OCI-LY1 (cell line): ENCODE data around the gene PUM1.

Source experiments
- H2AFZ ChIP-seq: fragments of 200-600 bp; sonication (generic), shearing (Covaris generic); 2 replicates; pipeline ENCODE4 v1.6.0; 2014; ENCODE audit warnings: antibody characterized with exemption, mild to moderate bottlenecking, low read length
- H3F3A ChIP-seq: fragments of 200-600 bp; sonication (generic), shearing (Covaris generic); 2 replicates; pipeline ENCODE4 v1.6.0; 2014; ENCODE audit warnings: mild to moderate bottlenecking, antibody characterized with exemption, low read length, moderate library complexity; ENCODE audit not compliant: insufficient read depth
- H3K27ac ChIP-seq: fragments of 200-600 bp; sonication (generic); 2 replicates; pipeline ENCODE4 v1.5.1; 2014; ENCODE audit warnings: low read length, mixed run types, mild to moderate bottlenecking, low read depth; ENCODE audit not compliant: poor library complexity, severe bottlenecking
- H3K27me3 ChIP-seq: fragments of 200-600 bp; sonication (generic); 2 replicates; pipeline ENCODE4 v1.6.0; 2014; ENCODE audit warnings: antibody characterized with exemption, mild to moderate bottlenecking, low read length, moderate library complexity; ENCODE audit not compliant: insufficient read depth
- H3K36me3 ChIP-seq: fragments of 200-600 bp; sonication (generic); 2 replicates; pipeline ENCODE4 v1.6.1; 2014; ENCODE audit warnings: mild to moderate bottlenecking, antibody characterized with exemption, low read length, moderate library complexity, mixed read lengths; ENCODE audit not compliant: insufficient read depth
- H3K4me1 ChIP-seq: fragments of 200-600 bp; sonication (generic); 2 replicates; pipeline ENCODE4 v1.5.1; 2014; ENCODE audit warnings: mild to moderate bottlenecking, low read length, moderate library complexity; ENCODE audit not compliant: insufficient read depth, severe bottlenecking
- H3K4me2 ChIP-seq: fragments of 200-600 bp; sonication (generic), shearing (Covaris generic); 2 replicates; pipeline ENCODE4 v1.6.1; 2014; ENCODE audit warnings: low read length
- H3K4me3 ChIP-seq: fragments of 200-600 bp; sonication (generic); 2 replicates; pipeline ENCODE4 v1.5.1; 2014; ENCODE audit warnings: low read length, low read depth, mild to moderate bottlenecking, mixed read lengths; ENCODE audit not compliant: poor library complexity, severe bottlenecking
- H3K79me2 ChIP-seq: fragments of 200-600 bp; shearing (Covaris generic); 2 replicates; pipeline ENCODE4 v1.6.1; 2016; ENCODE audit warnings: mixed run types, low read length, mixed read lengths; ENCODE audit not compliant: insufficient read depth
- H3K9ac ChIP-seq: fragments of 200-600 bp; sonication (generic), shearing (Covaris generic); 2 replicates; pipeline ENCODE4 v1.6.1; 2014; ENCODE audit warnings: mild to moderate bottlenecking, low read length, mixed read lengths
- H3K9me2 ChIP-seq: fragments of 200-600 bp; sonication (generic), shearing (Covaris generic); 2 replicates; pipeline ENCODE4 v1.6.1; 2014; ENCODE audit warnings: low read depth, mild to moderate bottlenecking, low read length, mixed read lengths
- H3K9me3 ChIP-seq: fragments of 200-600 bp; shearing (Covaris generic); 2 replicates; pipeline ENCODE4 v1.6.1; 2014; ENCODE audit warnings: low read length, mixed read lengths
- H4K20me1 ChIP-seq: fragments of 200-600 bp; sonication (generic), shearing (Covaris generic); 2 replicates; pipeline ENCODE4 v1.6.0; 2016; ENCODE audit warnings: mild to moderate bottlenecking, low read length; ENCODE audit not compliant: insufficient read depth
- CTCF ChIP-seq: fragments of 200-600 bp; sonication (generic), shearing (Covaris generic); IDR thresholded peaks from 2 replicates; pipeline ENCODE4 v1.5.1; 2017; ENCODE audit warnings: mild to moderate bottlenecking, antibody characterized with exemption, low read length, moderate library complexity, mixed read lengths
- EZH2 ChIP-seq: fragments of 200-600 bp; sonication (generic), shearing (Covaris generic); IDR thresholded peaks from 2 replicates; pipeline ENCODE4 v1.8.0; 2017; ENCODE audit warnings: borderline replicate concordance, mixed run types, mild to moderate bottlenecking, antibody characterized with exemption, low read length, moderate library complexity, mixed read lengths

The PUM1 gene

GRCh38 chr1:30894508-30894973 lies 171.0 kb downstream of the PUM1 start:
- Histone ChIP-seq H3K9me3 (no peaks in the 10 kb centered on the region), H3K27me3 (peaks cover 4% of the 10 kb centered on the region; the same call in 1 of the 2 replicates), H3K4me3 (no peak overlapping the region), H3K4me2 (no peak overlapping the region), H3K79me2 (no peaks in the 10 kb centered on the region), H3K9ac (no peak overlapping the region), H3F3A (no peaks in the 10 kb centered on the region), H4K20me1 (no peaks in the 10 kb centered on the region), H3K9me2 (no peaks in the 10 kb centered on the region), H3K36me3 (no peaks in the 10 kb centered on the region), H2AFZ (no peak overlapping the region), H3K27ac (no peak overlapping the region), H3K4me1 (no peaks in the 10 kb centered on the region)
- no peak for TF ChIP-seq CTCF
- TF ChIP-seq EZH2: no peak

- Histone ChIP-seq H3K27me3 (peaks cover 4% of the 10 kb centered on the region; the same call in 1 of the 2 replicates), H3F3A (no peaks in the 10 kb centered on the region), H3K27ac (no peak overlapping the region), H4K20me1 (no peaks in the 10 kb centered on the region), H3K4me1 (no peaks in the 10 kb centered on the region), H3K4me3 (no peak overlapping the region), H3K9me2 (no peaks in the 10 kb centered on the region), H3K4me2 (no peak overlapping the region), H3K9me3 (no peaks in the 10 kb centered on the region), H3K79me2 (no peaks in the 10 kb centered on the region), H3K9ac (no peak overlapping the region), H3K36me3 (no peaks in the 10 kb centered on the region), H2AFZ (no peak overlapping the region)
- no peak for TF ChIP-seq CTCF
These were observed 171.6 kb downstream of the PUM1 start for GRCh38 chr1:30893776-30894507.

GRCh38 chr1:30892671-30893073 lies 172.8 kb downstream of the PUM1 start:
- H3K9me2 ChIP-seq: no peaks in the 10 kb centered on the region
- H3K9ac ChIP-seq: no peak overlapping the region
- TF ChIP-seq EZH2: no peak
- H3K9me3 ChIP-seq: no peaks in the 10 kb centered on the region
- peaks cover 4% of the 10 kb centered on the region; the same call in 1 of the 2 replicates for H3K27me3 ChIP-seq
- no peaks in the 10 kb centered on the region for H3K79me2 ChIP-seq
- no peak overlapping the region for H2AFZ ChIP-seq
- H3K4me2 ChIP-seq: no peak overlapping the region
- H3K36me3 ChIP-seq: no peaks in the 10 kb centered on the region
- no peak overlapping the region for H3K27ac ChIP-seq
- no peaks in the 10 kb centered on the region for H4K20me1 ChIP-seq
- H3K4me3 ChIP-seq: no peak overlapping the region
- H3K4me1 ChIP-seq: no peaks in the 10 kb centered on the region
- H3F3A ChIP-seq: no peaks in the 10 kb centered on the region

GRCh38 chr1:30891227-30891552 lies 174.3 kb downstream of the PUM1 start:
- H4K20me1 ChIP-seq: no peaks in the 10 kb centered on the region
- no peak overlapping the region for H3K9ac ChIP-seq
- H2AFZ ChIP-seq: no peak overlapping the region
- no peaks in the 10 kb centered on the region for H3K9me2 ChIP-seq
- H3K9me3 ChIP-seq: no peaks in the 10 kb centered on the region
- no peaks in the 10 kb centered on the region for H3F3A ChIP-seq
- no peak overlapping the region for H3K4me2 ChIP-seq
- no peak for TF ChIP-seq EZH2
- TF ChIP-seq CTCF: no peak
- H3K36me3 ChIP-seq: no peaks in the 10 kb centered on the region
- no peaks in the 10 kb centered on the region for H3K79me2 ChIP-seq
- no peak overlapping the region for H3K27ac ChIP-seq
- no peak overlapping the region for H3K4me3 ChIP-seq
- H3K4me1 ChIP-seq: no peaks in the 10 kb centered on the region
- peaks cover 4% of the 10 kb centered on the region; the same call in 1 of the 2 replicates for H3K27me3 ChIP-seq
